Parathyroid adenoma (tissue), 2 donors: ENCODE results near the gene IFITM5.
"Not testable (repeated sequence)": the region's sequence is repeated elsewhere in the genome, so short reads cannot be mapped to it uniquely, and the experiment has no call there.

Experiments used
- H2AFZ ChIP-seq: fragments of 300-600 bp; sonication (generic); one replicate; pipeline ENCODE4 v1.7.0; 2017; ENCODE audit warnings: antibody characterized with exemption, mild to moderate bottlenecking
- H3K27ac ChIP-seq: fragments of 300-600 bp; sonication (generic); one replicate; pipeline ENCODE4 v1.7.0; 2017
- H3K27me3 ChIP-seq: fragments of 300-600 bp; sonication (generic); one replicate; pipeline ENCODE4 v1.7.0; 2017; ENCODE audit warnings: low read length; ENCODE audit not compliant: control insufficient read depth, insufficient read depth
- H3K36me3 ChIP-seq: fragments of 300-600 bp; sonication (generic); one replicate; pipeline ENCODE4 v1.7.0; 2017; ENCODE audit warnings: low read length; ENCODE audit not compliant: control insufficient read depth, insufficient read depth
- H3K4me1 ChIP-seq: fragments of 300-600 bp; sonication (generic); one replicate; pipeline ENCODE4 v1.7.0; 2017; ENCODE audit warnings: control low read depth
- H3K4me2 ChIP-seq: fragments of 300-600 bp; sonication (generic); one replicate; pipeline ENCODE4 v1.7.0; 2017; ENCODE audit warnings: low read length
- H3K4me3 ChIP-seq: fragments of 300-600 bp; sonication (generic); one replicate; pipeline ENCODE4 v1.7.0; 2017; ENCODE audit warnings: low read depth, low read length
- H3K79me2 ChIP-seq: fragments of 300-600 bp; sonication (generic); one replicate; pipeline ENCODE4 v1.7.0; 2017; ENCODE audit warnings: control low read depth
- H3K9ac ChIP-seq: fragments of 300-600 bp; sonication (generic); one replicate; pipeline ENCODE4 v1.7.0; 2017; ENCODE audit warnings: mild to moderate bottlenecking
- H3K9me3 ChIP-seq: fragments of 300-600 bp; sonication (generic); one replicate; pipeline ENCODE4 v1.7.0; 2017; ENCODE audit warnings: low read length; ENCODE audit not compliant: control insufficient read depth
- TF ChIP-seq, protein P1 (sequence below): fragments of 300-600 bp; sonication (generic); IDR thresholded peaks from one replicate; pipeline ENCODE4 v1.7.0; 2017; ENCODE audit warnings: antibody characterized with exemption, mild to moderate bottlenecking
- donor health status: primary hyperparathyroidism.

The IFITM5 gene

DNA sequence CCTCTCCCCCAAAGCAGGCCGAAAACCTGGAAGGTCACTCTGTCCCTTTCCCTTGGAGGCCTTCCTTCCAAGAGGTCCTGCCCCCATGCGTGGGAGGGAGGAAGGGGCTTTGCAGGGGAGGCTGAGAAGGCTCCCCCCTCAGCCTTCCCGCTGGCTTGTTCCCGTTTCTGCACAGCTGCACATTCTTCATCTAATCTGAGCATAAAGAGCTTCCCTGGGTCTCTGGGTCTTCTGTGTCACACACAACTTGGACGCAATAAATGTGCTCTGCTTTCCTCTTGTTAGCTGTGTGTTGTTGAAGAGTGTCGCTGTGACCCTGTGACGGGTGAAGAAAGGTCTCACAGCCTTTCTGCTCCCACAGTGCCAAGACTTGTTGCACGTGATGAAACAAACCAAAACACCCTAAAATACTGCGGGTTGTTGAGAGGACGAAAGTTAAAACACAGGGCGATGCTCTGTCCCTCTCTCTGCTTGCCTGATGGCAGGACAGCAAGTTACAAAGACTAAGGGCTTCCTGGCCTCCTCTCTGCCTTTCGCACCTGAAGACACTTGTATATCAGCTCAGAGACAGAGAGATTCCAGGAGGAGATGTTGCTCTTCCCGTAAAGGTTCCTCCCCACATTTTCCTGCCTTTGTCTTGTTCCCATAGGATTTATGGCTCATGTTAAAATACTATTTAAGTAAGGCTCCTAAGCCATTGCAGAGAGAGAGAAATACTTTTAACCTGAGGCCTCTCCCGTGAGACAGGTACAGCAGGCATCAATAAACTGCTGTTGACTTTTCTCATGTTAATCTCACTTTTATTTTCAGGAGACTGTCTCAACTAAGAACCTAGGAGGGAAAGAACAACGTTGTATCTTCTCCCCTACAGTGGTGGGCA lies 36.7 kb upstream of the IFITM5 start:
- Histone ChIP-seq H3K4me3 (no peak overlapping the region), H3K4me2 (no peak overlapping the region), H3K9me3 (no peaks in the 10 kb centered on the region), H2AFZ (peak overlapping the region; percentile 28), H3K4me1 (no peaks in the 10 kb centered on the region), H3K79me2 (no peaks in the 10 kb centered on the region), H3K36me3 (no peaks in the 10 kb centered on the region), H3K27me3 (no peaks in the 10 kb centered on the region), H3K27ac (peak overlapping the region; percentile 55), H3K9ac (no peak overlapping the region)
- TF ChIP-seq, protein P1, sequence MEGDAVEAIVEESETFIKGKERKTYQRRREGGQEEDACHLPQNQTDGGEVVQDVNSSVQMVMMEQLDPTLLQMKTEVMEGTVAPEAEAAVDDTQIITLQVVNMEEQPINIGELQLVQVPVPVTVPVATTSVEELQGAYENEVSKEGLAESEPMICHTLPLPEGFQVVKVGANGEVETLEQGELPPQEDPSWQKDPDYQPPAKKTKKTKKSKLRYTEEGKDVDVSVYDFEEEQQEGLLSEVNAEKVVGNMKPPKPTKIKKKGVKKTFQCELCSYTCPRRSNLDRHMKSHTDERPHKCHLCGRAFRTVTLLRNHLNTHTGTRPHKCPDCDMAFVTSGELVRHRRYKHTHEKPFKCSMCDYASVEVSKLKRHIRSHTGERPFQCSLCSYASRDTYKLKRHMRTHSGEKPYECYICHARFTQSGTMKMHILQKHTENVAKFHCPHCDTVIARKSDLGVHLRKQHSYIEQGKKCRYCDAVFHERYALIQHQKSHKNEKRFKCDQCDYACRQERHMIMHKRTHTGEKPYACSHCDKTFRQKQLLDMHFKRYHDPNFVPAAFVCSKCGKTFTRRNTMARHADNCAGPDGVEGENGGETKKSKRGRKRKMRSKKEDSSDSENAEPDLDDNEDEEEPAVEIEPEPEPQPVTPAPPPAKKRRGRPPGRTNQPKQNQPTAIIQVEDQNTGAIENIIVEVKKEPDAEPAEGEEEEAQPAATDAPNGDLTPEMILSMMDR, result no peak

DNA sequence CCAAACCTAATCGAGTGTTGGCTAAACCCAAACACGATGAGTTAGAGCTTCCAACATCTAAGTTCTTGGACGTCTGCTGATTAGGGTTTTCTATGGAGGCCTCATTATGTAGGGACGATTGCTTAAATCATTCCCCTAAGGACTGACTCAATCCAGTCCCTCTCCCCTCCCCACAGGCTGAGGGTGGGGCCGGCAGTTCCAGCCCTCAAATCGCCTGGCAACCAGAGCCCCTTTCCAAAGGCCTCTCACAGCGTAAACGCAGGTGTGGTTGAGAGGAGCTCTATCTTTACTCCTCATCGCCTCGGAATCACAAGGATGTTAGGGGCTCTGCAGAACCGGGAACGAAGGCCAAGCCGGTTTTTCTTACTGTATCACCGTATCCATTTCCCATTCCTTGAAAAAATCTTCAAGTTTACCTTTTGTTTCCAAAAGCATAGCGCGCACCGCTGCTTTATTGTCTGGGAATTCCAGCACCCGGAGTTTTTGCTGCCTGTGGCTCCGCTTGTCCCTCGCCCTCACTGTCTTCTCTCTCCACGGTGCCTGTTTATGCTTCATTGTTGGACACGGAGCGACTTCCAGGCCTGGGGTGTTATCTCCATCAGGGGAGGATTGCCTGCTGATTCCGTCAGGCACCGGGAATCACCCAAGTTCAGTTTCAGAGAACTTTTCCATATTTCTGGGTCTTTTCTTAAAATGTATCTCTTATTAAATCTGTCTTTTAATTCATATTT lies 35.1 kb upstream of the IFITM5 start:
- Histone ChIP-seq H3K79me2 (no peaks in the 10 kb centered on the region), H3K4me3 (no peak overlapping the region), H3K36me3 (no peaks in the 10 kb centered on the region), H3K4me2 (no peak overlapping the region), H3K9ac (no peak overlapping the region), H3K4me1 (no peaks in the 10 kb centered on the region), H3K9me3 (no peaks in the 10 kb centered on the region), H3K27me3 (no peaks in the 10 kb centered on the region), H3K27ac (peak overlapping the region; percentile 15), H2AFZ (no peak overlapping the region)
- TF ChIP-seq, protein P1, result no peak

DNA sequence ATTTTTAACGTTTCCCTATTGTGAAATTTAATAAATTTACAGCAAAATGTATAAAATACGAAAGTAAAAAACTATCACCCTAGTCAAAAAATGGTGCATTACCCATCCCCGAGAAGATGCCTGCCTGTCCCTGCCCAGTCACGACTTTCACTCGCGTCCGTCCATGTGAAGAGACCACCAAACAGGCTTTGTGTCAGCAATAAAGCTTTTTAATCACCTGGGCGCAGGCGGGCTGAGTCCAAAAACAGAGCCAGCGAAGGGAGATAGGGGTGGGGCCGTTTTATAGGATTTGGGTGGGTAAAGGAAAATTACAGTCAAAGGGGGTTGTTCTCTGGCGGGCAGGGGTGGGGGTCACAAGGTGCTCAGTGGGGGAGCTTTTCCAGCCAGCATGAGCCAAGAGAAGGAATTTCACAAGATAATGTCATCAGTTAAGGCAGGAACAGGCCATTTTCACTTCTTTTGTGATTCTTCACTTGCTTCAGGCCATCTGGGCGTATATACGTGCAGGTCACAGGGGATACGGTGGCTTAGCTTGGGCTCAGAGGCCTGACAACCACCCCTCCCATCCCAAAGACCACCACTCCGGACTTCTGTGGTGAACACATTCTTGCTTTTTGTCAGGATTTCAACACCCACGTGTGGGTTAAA lies 34.4 kb upstream of the IFITM5 start:
- not testable (repeated sequence) for H3K27me3 ChIP-seq, H2AFZ ChIP-seq, H3K9ac ChIP-seq, H3K79me2 ChIP-seq, H3K4me1 ChIP-seq, H3K9me3 ChIP-seq, H3K4me3 ChIP-seq, H3K36me3 ChIP-seq, H3K4me2 ChIP-seq
- H3K27ac ChIP-seq, result peak overlapping the region; percentile 15

DNA sequence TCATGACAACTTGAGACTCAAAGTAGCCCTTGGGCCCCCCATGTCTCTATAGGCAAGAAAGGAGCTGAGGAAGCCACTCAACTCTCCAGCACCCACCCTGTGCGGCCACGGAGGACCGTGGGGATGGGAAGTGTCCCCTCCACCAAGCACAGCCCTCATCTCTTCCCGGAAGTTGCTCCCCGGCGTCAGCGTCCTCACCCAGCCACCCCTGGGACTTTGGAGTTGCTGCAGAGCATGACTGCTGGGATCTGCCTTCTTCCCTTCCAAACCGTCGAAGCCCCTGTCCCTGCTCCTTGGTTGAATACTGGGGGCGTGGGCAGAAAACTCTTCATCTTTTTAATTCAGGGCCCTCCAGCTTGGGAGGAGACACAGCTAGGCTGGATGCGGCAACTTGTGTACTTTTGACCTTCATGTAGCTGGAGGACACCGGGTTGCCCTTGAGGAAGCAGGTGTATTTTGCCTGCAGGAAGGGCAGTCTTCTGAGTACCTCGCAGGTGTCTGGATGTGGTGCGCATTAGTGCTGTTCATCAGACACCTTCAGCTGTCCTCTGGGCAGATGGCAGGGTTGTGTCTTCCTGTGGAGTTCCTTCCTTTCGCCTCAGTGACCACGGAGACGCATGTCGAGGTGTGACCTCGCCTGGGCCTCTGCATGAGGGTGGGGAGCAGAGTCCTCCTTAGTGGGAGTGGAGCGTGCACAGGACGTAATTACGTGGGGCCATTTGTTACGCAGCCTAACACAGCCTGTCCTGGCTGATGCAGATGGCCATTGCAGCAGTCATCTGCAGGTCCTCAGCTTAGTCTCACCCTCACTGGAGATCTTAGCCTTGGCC lies 33.5 kb upstream of the IFITM5 start:
- Histone ChIP-seq H3K4me3 (no peak overlapping the region), H3K4me2 (no peak overlapping the region), H3K27ac (no peak overlapping the region), H3K4me1 (no peaks in the 10 kb centered on the region), H3K27me3 (no peaks in the 10 kb centered on the region), H3K36me3 (no peaks in the 10 kb centered on the region), H3K9ac (no peak overlapping the region), H3K9me3 (no peaks in the 10 kb centered on the region), H2AFZ (no peak overlapping the region), H3K79me2 (no peaks in the 10 kb centered on the region)
- TF ChIP-seq, protein P1, result no peak
